CD4-positive, CD25-positive, alpha-beta regulatory T cell (primary cell): ENCODE measurements around the gene TCIRG1. TPM values are rescaled to one million over a fixed set of nuclear protein-coding genes. Genes with fewer than 3 reads are reported as not detected.

Source experiments
- ATAC-seq, 2 donors: fragments of 150-1000 bp; cut with Tn5 transposase; one replicate each; pipeline ENCODE4 v1.10.0; 2021; ENCODE audit warnings: low read depth in 2 of 2, moderate number of reproducible peaks in 2 of 2, moderate library complexity in 1 of 2
- DNase-seq, 3 donors: peaks; one replicate each; pipeline versions ENCODE4 v3.0.0 to v3.0.0-alpha.2; 2012 to 2022; ENCODE audit warnings: mixed read lengths in 1 of 3
- H3K27ac ChIP-seq: one replicate; pipeline ENCODE4 v1.7.0; 2013; ENCODE audit warnings: mild to moderate bottlenecking, low read length; ENCODE audit not compliant: insufficient read depth, poor library complexity, severe bottlenecking
- H3K27me3 ChIP-seq: one replicate; pipeline ENCODE4 v1.7.0; 2013; ENCODE audit warnings: low read length; ENCODE audit not compliant: control insufficient read depth, insufficient read depth
- H3K36me3 ChIP-seq: one replicate; pipeline ENCODE4 v1.7.0; 2013; ENCODE audit warnings: mild to moderate bottlenecking, low read length, moderate library complexity; ENCODE audit not compliant: control insufficient read depth, insufficient read depth
- H3K4me1 ChIP-seq: 2 replicates; pipeline ENCODE4 v1.7.0; 2013; ENCODE audit warnings: mild to moderate bottlenecking, low read length; ENCODE audit not compliant: insufficient read depth, control insufficient read depth, poor library complexity, severe bottlenecking
- H3K4me3 ChIP-seq: one replicate; pipeline ENCODE4 v1.7.0; 2013; ENCODE audit warnings: low read depth, mild to moderate bottlenecking, low read length, moderate library complexity
- H3K9me3 ChIP-seq, 2 experiments: 1 replicate in 1 of 2; 2 replicates in 1 of 2; pipeline ENCODE4 v1.7.0; 2013; ENCODE audit warnings: low read length in 2 of 2, mild to moderate bottlenecking in 1 of 2, moderate library complexity in 1 of 2; ENCODE audit not compliant: control insufficient read depth in 2 of 2
- H3K27ac Mint-ChIP-seq, 3 donors: one replicate each; pipeline ENCODE4 v1.8.0; 2020 to 2022; ENCODE audit warnings: mild to moderate bottlenecking in 3 of 3, mixed read lengths in 3 of 3, moderate library complexity in 2 of 3
- H3K27me3 Mint-ChIP-seq: one replicate; pipeline ENCODE4 v1.8.0; 2022; ENCODE audit warnings: mild to moderate bottlenecking, mixed read lengths
- H3K36me3 Mint-ChIP-seq: one replicate; pipeline ENCODE4 v1.8.0; 2020; ENCODE audit warnings: mixed read lengths
- H3K4me1 Mint-ChIP-seq, 4 donors: one replicate each; pipeline ENCODE4 v1.8.0; 2020 to 2022; ENCODE audit warnings: mixed read lengths in 4 of 4, mild to moderate bottlenecking in 1 of 4
- H3K4me3 Mint-ChIP-seq, 4 donors: one replicate each; pipeline ENCODE4 v1.8.0; 2020 to 2022; ENCODE audit warnings: mild to moderate bottlenecking in 4 of 4, mixed read lengths in 4 of 4, moderate library complexity in 3 of 4
- H3K9me3 Mint-ChIP-seq, 7 donors: one replicate each; pipeline ENCODE4 v1.8.0; 2020 to 2022; ENCODE audit warnings: mixed read lengths in 7 of 7, mild to moderate bottlenecking in 3 of 7, moderate library complexity in 2 of 7
- polyA plus RNA-seq, 4 donors: library from polyadenylated mRNA; unstranded; fragments of 300-500 nt; fragmentation: Illumina TruSeq; gene quantifications; one replicate each; pipeline ENCODE4 v1.2.3, GENCODE V29; 2021
- total RNA-seq: library from RNA; stranded (reverse); gene quantifications from one replicate; pipeline ENCODE4 v1.2.3, GENCODE V29; 2022

The TCIRG1 gene
- total and polyA plus RNA-seq, 5 donors from 2014 or later = 33.3 to 290 (median 53.9) TPM

DNA sequence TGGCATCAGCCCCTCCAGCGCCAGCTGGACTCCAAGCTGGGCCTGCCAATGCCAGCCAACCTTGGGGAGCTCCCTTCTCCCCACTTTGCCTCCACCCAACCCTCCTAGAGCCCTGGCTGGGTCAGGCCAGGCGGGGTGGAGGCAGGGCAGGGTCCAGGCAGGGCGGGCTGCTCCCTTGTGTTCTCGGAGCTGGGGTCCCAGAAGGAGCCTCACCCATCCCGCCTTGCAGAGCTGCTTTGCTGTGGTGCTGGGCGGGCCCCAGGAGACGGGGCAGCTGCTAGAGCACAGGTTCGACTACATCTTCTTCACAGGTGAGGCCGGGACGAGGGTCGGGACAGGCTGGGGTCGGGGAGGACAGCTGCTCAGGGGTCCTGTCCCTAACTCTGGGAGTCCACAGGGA, 19.3 kb upstream of the TCIRG1 start:
- H3K4me1 Mint-ChIP-seq = no peaks in the 10 kb centered on the region
- H3K9me3 Mint-ChIP-seq = peaks cover 0 to 2% (median 0%) of the 10 kb centered on the region in 7 donors
- Histone ChIP-seq H3K27ac (no peak overlapping the region), H3K4me1 (no peaks in the 10 kb centered on the region), H3K4me3 (no peak overlapping the region), H3K27me3 (no peaks in the 10 kb centered on the region), H3K36me3 (no peaks in the 10 kb centered on the region), H3K9me3 (peaks cover 0 to under 1% of the 10 kb centered on the region in 2 experiments)
- DNase-seq (no peak), ATAC-seq (no peak)
- no peak overlapping the region for H3K27ac Mint-ChIP-seq
- no peak overlapping the region for H3K4me3 Mint-ChIP-seq
- H3K27me3 Mint-ChIP-seq = no peaks in the 10 kb centered on the region
- H3K36me3 Mint-ChIP-seq = peaks cover 3% of the 10 kb centered on the region

DNA sequence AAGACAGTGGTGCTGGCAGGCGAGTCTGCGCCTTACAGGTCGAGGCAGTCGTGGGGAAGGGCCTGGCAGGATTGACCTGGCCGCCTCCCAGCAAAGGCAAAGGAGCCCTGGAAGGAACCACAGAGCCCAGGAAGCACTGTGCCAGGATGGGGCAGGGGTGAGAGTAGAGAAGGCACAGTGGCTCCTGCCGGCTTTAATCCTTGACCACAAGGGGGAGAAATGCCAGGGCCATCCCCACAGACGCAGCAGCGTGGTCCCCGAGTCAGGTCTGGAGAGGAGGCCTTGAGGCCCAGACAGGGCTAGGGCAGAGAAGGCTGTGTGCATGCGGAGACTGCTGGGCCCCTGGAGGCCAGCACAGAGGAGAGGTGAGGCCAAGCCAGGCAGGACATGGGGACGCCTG, 18.2 kb upstream of the TCIRG1 start:
- Mint-ChIP-seq H3K4me3 (no peak overlapping the region), H3K9me3 (peaks cover 0 to 8% (median 0%) of the 10 kb centered on the region in 7 donors), H3K36me3 (peaks cover 6% of the 10 kb centered on the region), H3K4me1 (no peaks in the 10 kb centered on the region), H3K27ac (no peak overlapping the region), H3K27me3 (no peaks in the 10 kb centered on the region)
- H3K4me1 ChIP-seq = no peaks in the 10 kb centered on the region
- peaks cover 0 to 2% of the 10 kb centered on the region in 2 experiments for H3K9me3 ChIP-seq
- ATAC-seq (no peak), DNase-seq (no peak)
- H3K27me3 ChIP-seq = no peaks in the 10 kb centered on the region
- no peak overlapping the region for H3K4me3 ChIP-seq
- no peaks in the 10 kb centered on the region for H3K36me3 ChIP-seq
- H3K27ac ChIP-seq = no peak overlapping the region

DNA sequence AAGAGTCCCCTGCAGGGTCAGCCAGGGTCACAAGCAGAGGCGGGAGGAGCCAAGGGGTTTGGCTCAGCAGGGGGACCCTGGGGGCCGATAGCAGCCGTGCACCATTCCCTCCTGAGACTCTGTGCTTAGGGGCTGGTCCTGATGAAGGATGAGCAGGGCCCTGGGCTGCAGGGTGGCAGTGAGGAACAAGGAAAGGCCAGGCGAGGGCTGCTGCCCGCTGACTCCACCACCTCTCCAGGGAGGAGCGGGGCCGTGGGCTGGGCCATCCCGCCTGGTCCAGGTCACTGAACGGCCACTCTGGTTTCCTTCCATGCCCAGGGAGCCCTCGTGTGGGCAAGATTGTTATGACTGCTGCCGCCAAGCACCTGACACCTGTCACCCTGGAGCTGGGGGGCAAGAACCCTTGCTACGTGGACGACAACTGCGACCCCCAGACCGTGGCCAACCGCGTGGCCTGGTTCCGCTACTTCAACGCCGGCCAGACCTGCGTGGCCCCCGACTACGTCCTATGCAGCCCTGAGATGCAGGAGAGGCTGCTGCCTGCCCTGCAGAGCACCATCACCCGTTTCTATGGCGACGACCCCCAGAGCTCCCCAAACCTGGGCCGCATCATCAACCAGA, 17.5 kb upstream of the TCIRG1 start:
- Mint-ChIP-seq H3K27ac (no peak overlapping the region), H3K4me3 (no peak overlapping the region), H3K36me3 (peaks cover 6% of the 10 kb centered on the region), H3K4me1 (no peaks in the 10 kb centered on the region), H3K27me3 (no peaks in the 10 kb centered on the region), H3K9me3 (peaks cover 0 to 8% (median 0%) of the 10 kb centered on the region in 7 donors)
- ATAC-seq = no peak
- Histone ChIP-seq H3K27ac (no peak overlapping the region), H3K4me3 (no peak overlapping the region), H3K36me3 (no peaks in the 10 kb centered on the region), H3K27me3 (no peaks in the 10 kb centered on the region), H3K4me1 (no peaks in the 10 kb centered on the region), H3K9me3 (peaks cover 0 to 2% of the 10 kb centered on the region in 2 experiments)
- DNase-seq = no peak

DNA sequence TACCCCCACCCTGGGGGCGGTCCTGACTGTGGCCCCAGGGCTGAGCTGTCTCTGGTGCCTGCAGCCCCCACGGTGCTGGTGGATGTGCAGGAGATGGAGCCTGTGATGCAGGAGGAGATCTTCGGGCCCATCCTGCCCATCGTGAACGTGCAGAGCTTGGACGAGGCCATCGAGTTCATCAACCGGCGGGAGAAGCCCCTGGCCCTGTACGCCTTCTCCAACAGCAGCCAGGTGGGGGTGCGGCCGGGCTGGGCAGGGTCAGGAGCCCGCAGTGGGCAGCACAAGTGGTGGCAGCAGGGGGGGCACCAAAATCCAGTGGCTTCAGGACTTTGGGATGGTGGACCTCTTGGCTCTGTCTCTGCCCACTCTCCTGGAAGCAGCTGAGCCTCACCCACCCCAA, 16.3 kb upstream of the TCIRG1 start:
- H3K27me3 ChIP-seq = no peaks in the 10 kb centered on the region
- H3K4me1 ChIP-seq = no peaks in the 10 kb centered on the region
- Mint-ChIP-seq H3K27me3 (no peaks in the 10 kb centered on the region), H3K4me3 (no peak overlapping the region), H3K27ac (no peak overlapping the region), H3K9me3 (peaks cover 0 to 8% (median 0%) of the 10 kb centered on the region in 7 donors), H3K36me3 (peaks cover 6% of the 10 kb centered on the region), H3K4me1 (no peaks in the 10 kb centered on the region)
- no peak for DNase-seq
- ATAC-seq = no peak
- H3K36me3 ChIP-seq = no peaks in the 10 kb centered on the region
- no peak overlapping the region for H3K4me3 ChIP-seq
- no peak overlapping the region for H3K27ac ChIP-seq
- H3K9me3 ChIP-seq = peaks cover 0 to 2% of the 10 kb centered on the region in 2 experiments

DNA sequence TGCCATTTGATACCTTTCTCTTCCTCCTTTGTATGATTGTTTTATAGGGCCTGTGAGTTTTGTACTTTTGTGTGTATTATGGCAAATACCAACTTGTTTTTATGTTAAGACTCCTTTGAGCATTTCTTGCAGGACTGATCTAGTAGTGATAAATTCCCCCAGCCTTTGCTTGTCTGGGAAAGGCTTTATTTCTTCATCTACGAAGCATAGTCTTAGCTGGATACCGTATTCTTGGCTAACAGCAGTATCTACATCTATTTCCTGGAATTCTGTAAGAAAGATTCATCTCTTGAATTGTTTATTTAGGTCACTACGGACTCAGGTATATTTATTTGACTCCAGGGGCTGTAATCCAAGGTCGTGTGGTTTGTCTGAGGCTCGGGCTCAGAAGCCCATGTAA, 14.3 kb upstream of the TCIRG1 start:
- DNase-seq (no peak), ATAC-seq (no peak)
- peaks cover 0 to 2% (median under 1%) of the 10 kb centered on the region in 4 donors for H3K4me1 Mint-ChIP-seq

DNA sequence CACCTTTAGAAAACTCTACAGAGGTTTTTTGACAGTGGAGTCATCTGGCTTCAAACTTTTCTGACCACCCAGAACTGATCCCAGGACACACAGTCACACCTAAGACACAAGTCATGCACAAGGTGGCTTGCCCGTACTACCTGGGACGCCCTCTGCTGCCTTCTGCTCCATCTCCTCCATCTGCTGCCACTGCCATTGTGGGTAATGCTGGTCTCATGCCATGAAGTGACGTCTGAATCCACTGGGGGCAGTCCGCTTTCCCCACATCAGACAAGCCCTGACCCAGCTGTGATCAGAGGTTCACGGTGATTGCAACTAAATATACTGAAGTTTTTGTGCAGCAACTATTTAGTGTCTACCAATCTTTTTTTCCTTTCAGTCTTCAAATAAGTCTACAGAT, 13.8 kb upstream of the TCIRG1 start:
- Mint-ChIP-seq H3K36me3 (peaks cover 6% of the 10 kb centered on the region), H3K4me1 (peaks cover 0 to 7% (median 2%) of the 10 kb centered on the region in 4 donors), H3K27ac (no peak overlapping the region), H3K27me3 (peaks cover under 1% of the 10 kb centered on the region), H3K9me3 (peaks cover 0 to 8% (median 0%) of the 10 kb centered on the region in 7 donors), H3K4me3 (no peak overlapping the region)
- peaks cover 0 to 2% of the 10 kb centered on the region in 2 experiments for H3K9me3 ChIP-seq
- H3K36me3 ChIP-seq = no peaks in the 10 kb centered on the region
- ATAC-seq (no peak), DNase-seq (peak in 1 of 3 donors; percentile 43)
- no peaks in the 10 kb centered on the region for H3K27me3 ChIP-seq
- no peak overlapping the region for H3K27ac ChIP-seq
- H3K4me1 ChIP-seq = peaks cover 5% of the 10 kb centered on the region
- H3K4me3 ChIP-seq = no peak overlapping the region

More for the DNA sequence above, 14.3 kb upstream of the TCIRG1 start:
- Mint-ChIP-seq H3K27me3 (no peaks in the 10 kb centered on the region), H3K9me3 (peaks cover 0 to 8% (median 0%) of the 10 kb centered on the region in 7 donors), H3K27ac (no peak overlapping the region), H3K4me3 (no peak overlapping the region), H3K36me3 (peaks cover 6% of the 10 kb centered on the region)
- H3K9me3 ChIP-seq = peaks cover 0 to 2% of the 10 kb centered on the region in 2 experiments
- no peaks in the 10 kb centered on the region for H3K36me3 ChIP-seq
- no peak overlapping the region for H3K4me3 ChIP-seq
- no peak overlapping the region for H3K27ac ChIP-seq
- no peaks in the 10 kb centered on the region for H3K4me1 ChIP-seq
- H3K27me3 ChIP-seq = no peaks in the 10 kb centered on the region

DNA sequence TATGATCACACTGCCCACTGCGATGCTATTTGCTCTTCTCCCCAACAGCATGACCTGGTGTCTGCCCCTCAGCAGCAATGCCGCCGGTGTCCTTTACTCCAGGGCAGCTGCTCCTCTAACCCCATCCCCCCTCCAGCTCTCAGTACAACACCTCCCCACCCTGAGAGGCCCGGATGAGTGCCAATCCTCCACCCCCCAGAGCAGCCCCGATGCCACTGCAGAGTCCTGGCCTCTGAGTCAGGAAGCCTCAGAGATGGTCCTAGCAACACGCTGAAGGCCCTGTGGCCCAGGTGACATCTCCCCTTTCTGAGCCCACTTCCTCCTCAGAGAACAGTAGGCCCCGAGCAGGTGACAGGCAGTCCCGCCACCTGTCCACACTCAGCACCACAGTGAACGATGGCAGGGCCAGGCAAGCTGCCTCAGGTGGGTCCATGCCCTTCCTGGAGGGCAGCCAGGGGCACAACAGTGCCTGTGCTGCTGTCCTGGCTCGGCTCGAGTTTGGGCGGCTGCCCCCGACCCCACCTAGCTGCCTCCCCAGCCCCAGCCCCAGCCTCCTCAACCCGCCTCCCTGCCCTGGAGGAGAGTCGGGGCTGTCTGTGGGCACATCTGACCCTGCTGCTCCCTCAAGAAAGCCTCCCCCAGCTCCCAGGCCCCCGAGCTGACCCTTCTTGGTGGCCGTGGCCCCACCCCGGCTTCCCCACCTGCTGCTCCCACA, 12.3 kb upstream of the TCIRG1 start:
- peaks cover 6% of the 10 kb centered on the region for H3K27me3 Mint-ChIP-seq
- Histone ChIP-seq H3K4me1 (peaks cover 15% of the 10 kb centered on the region), H3K4me3 (no peak overlapping the region), H3K27me3 (no peaks in the 10 kb centered on the region), H3K9me3 (peaks cover 0 to 2% of the 10 kb centered on the region in 2 experiments), H3K27ac (no peak overlapping the region), H3K36me3 (no peaks in the 10 kb centered on the region)
- H3K27ac Mint-ChIP-seq = no peak overlapping the region
- peaks cover 7% of the 10 kb centered on the region for H3K36me3 Mint-ChIP-seq
- DNase-seq (no peak), ATAC-seq (no peak)
- H3K4me3 Mint-ChIP-seq = peak overlapping the region in 2 of 4 donors; percentile 10 to 12
- H3K9me3 Mint-ChIP-seq = peaks cover 0 to 8% (median 0%) of the 10 kb centered on the region in 7 donors
- H3K4me1 Mint-ChIP-seq = peaks cover 0 to 22% (median 8%) of the 10 kb centered on the region in 4 donors
